ENCODE data around the gene COX10. TPM values are rescaled to one million over a fixed set of nuclear protein-coding genes. Genes with fewer than 3 reads are reported as not detected.
A peak's percentile ranks its signal among the peaks of the same experiment; 100 is the strongest.

COX10 gene
- total RNA-seq, 1 donor from 2014 or later = 13.8 TPM

DNA sequence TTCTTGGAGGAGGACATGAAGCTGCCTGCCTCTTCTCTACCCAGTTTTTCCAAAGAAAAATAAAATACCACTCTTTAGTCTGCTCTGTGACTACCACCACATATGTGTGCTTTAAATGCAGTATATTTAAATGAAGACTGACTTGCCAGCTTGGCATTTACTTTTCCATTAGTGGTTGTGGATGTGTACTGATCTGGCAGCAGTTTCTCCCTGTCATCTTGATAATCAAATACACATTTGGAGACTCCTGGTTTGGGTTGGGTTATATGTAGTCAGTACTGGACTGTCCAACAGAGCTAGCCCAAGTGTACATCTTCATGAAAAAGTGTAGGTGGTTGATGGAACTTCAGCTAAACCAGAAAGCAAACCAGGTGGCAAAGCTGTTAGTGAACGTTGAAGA is 19.9 kb downstream of the COX10 start:
- Histone ChIP-seq H3K9me3 (no peaks in the 10 kb centered on the region), H3K4me1 (peaks cover 4% of the 10 kb centered on the region), H3K27me3 (ENCODE audit: low read depth) (no peaks in the 10 kb centered on the region), H3K27ac (no peak overlapping the region), H3K4me3 (no peak overlapping the region), H3K36me3 (no peaks in the 10 kb centered on the region)
- TF ChIP-seq, protein P1, sequence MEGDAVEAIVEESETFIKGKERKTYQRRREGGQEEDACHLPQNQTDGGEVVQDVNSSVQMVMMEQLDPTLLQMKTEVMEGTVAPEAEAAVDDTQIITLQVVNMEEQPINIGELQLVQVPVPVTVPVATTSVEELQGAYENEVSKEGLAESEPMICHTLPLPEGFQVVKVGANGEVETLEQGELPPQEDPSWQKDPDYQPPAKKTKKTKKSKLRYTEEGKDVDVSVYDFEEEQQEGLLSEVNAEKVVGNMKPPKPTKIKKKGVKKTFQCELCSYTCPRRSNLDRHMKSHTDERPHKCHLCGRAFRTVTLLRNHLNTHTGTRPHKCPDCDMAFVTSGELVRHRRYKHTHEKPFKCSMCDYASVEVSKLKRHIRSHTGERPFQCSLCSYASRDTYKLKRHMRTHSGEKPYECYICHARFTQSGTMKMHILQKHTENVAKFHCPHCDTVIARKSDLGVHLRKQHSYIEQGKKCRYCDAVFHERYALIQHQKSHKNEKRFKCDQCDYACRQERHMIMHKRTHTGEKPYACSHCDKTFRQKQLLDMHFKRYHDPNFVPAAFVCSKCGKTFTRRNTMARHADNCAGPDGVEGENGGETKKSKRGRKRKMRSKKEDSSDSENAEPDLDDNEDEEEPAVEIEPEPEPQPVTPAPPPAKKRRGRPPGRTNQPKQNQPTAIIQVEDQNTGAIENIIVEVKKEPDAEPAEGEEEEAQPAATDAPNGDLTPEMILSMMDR (IDR thresholded peaks at IDR 0.05) = no peak
- DNase-seq = no peak
- intact Hi-C loops (cut with DNase I) = no loop called here
- no peak for ATAC-seq

DNA sequence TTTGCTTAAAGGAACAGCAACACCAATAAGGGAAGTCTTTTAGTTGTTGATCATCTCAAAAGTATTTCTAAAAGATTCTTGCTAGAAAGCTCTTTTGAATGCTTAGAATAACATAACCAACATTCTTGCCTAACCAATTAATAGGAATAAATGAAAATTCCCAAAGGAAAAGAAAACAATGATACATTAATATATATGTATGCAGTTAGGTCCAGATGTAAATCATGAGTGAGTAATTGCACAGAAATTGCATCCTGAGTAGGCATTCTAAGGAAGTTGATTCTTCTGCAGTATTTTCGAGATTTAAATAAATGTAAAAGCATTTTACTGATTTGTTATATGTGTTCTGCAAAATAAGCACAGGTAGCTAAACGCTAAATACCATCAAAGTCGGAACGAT is 22.1 kb downstream of the COX10 start:
- intact Hi-C loops (cut with DNase I) = no loop called here
- H3K9me3 ChIP-seq = no peaks in the 10 kb centered on the region
- H3K36me3 ChIP-seq = no peaks in the 10 kb centered on the region
- DNase-seq (no peak), ATAC-seq (no peak)
- no peaks in the 10 kb centered on the region for H3K27me3 ChIP-seq (ENCODE audit: low read depth)
- no peak overlapping the region for H3K4me3 ChIP-seq
- TF ChIP-seq, protein P1 (IDR thresholded peaks at IDR 0.05) = no peak
- no peak overlapping the region for H3K27ac ChIP-seq
- H3K4me1 ChIP-seq = peaks cover 4% of the 10 kb centered on the region

DNA sequence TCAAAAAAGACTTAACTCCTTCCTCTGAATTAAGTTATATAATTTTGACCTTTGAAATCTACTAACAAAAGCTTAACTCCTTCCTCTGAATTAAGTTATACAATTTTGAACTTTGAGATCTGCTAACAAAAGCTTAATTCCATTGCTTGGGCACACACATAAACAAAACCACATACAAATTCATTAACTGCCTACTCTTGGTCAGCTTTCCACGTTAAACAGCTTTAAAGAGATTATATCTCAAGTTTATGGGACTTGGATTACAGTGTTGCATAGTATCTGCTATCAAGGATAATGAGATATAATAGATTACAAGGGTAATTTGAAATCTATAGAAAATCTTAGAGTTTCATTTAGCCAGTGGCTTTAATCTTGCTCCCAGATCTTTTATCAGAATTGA is 23.5 kb downstream of the COX10 start:
- no peak overlapping the region for H3K27ac ChIP-seq
- H3K36me3 ChIP-seq = no peaks in the 10 kb centered on the region
- peaks cover 4% of the 10 kb centered on the region for H3K4me1 ChIP-seq
- DNase-seq = no peak
- H3K9me3 ChIP-seq = no peaks in the 10 kb centered on the region
- no peaks in the 10 kb centered on the region for H3K27me3 ChIP-seq (ENCODE audit: low read depth)
- ATAC-seq = no peak
- H3K4me3 ChIP-seq = no peak overlapping the region
- TF ChIP-seq, protein P1 (IDR thresholded peaks at IDR 0.05) = no peak
- intact Hi-C loops (cut with DNase I) = no loop called here

DNA sequence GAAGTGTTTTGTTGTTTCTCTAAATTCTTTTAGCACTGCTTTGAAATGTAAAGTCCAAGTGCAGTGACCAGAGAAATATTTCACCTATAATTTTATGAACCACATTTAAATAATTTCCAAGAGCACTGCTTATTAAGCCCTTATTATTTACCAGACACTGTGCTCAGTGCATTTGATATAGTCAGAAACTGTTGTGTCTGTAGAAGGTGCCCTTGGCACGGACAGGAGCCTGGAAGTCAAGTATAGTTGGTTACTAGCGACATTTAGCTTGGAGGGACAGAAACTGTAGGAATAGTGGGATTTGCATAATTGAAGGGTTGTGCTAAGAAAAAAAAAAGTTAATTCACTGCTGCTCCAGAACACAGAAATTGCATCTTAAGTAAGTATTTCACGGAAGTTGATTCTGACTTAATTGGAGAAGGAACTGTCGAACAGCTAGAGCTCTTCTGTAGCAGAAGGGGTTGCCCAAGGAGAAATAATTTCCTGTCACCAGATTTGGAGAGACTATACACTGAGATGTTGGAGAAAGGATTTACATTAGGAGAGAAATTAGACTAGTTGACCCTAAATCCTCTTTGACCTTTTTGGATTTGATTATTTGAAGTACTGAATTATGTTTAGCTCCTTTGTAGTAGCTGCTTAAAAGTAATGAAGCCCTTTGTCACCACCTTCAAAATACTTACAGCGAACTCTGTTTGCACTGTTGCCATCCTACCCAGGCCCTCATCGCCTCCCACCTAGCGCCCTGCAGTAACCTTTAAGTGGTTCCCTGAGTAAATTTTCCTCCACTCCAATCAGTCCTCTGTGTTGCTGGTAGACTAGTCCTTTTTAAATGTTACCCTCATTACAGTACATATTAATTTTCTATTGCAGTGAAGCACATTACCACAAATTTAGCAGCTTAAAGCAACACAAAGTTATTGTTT is 25.6 kb downstream of the COX10 start:
- peaks cover 10% of the 10 kb centered on the region for H3K4me1 ChIP-seq
- H3K27ac ChIP-seq = no peak overlapping the region
- H3K36me3 ChIP-seq = no peaks in the 10 kb centered on the region
- DNase-seq = no peak
- H3K27me3 ChIP-seq (ENCODE audit: low read depth) = no peaks in the 10 kb centered on the region
- no peak overlapping the region for H3K4me3 ChIP-seq
- peak; percentile 81 to 82 for ATAC-seq
- intact Hi-C loops (cut with DNase I) = no loop called here
- TF ChIP-seq, protein P1 (IDR thresholded peaks at IDR 0.05) = no peak
- H3K9me3 ChIP-seq = no peaks in the 10 kb centered on the region

DNA sequence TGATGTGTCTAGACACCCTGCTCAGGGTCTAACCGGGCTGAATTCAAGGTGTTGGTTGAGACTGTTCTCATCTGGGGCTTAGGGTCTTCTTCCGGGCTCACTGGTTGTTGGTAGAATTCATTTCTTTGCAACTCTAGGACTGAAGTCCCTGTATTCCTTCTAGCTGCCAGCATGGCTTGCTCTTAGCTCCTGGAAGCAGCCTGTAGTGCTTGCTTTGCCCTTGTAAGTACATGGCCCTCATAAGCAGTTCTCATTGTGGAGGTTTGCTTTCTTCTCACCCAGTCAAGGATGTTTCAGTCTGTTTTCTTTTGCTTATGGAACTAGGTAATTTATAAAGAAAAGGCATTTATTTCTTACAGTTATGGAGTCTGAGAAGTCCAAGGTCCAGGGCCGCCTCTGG is 26.3 kb downstream of the COX10 start:
- TF ChIP-seq, protein P1 (IDR thresholded peaks at IDR 0.05) = no peak
- Histone ChIP-seq H3K9me3 (no peaks in the 10 kb centered on the region), H3K36me3 (no peaks in the 10 kb centered on the region), H3K4me1 (peaks cover 10% of the 10 kb centered on the region), H3K27me3 (ENCODE audit: low read depth) (no peaks in the 10 kb centered on the region), H3K27ac (no peak overlapping the region), H3K4me3 (no peak overlapping the region)
- intact Hi-C loops (cut with DNase I) = no loop called here
- ATAC-seq (peak; percentile 89 to 92), DNase-seq (no peak)
